AG09309 (cell line): ENCODE measurements around the gene BAIAP3.

Experiments used
- DNase-seq: peaks from one replicate; pipeline ENCODE4 v3.0.0-alpha.2; 2010; ENCODE audit warnings: low read depth
- H3K4me3 ChIP-seq: 2 replicates; pipeline ENCODE4 v1.5.1; 2011; ENCODE audit warnings: mild to moderate bottlenecking, low read depth, low read length, moderate library complexity; ENCODE audit not compliant: control insufficient read depth
- CTCF ChIP-seq: IDR thresholded peaks from 2 replicates; pipeline ENCODE4 v1.5.1; 2011; ENCODE audit warnings: mild to moderate bottlenecking, low read depth, low read length, inconsistent platforms; ENCODE audit not compliant: insufficient read depth, control insufficient read depth; ENCODE audit errors: missing control alignments

BAIAP3 gene

DNA sequence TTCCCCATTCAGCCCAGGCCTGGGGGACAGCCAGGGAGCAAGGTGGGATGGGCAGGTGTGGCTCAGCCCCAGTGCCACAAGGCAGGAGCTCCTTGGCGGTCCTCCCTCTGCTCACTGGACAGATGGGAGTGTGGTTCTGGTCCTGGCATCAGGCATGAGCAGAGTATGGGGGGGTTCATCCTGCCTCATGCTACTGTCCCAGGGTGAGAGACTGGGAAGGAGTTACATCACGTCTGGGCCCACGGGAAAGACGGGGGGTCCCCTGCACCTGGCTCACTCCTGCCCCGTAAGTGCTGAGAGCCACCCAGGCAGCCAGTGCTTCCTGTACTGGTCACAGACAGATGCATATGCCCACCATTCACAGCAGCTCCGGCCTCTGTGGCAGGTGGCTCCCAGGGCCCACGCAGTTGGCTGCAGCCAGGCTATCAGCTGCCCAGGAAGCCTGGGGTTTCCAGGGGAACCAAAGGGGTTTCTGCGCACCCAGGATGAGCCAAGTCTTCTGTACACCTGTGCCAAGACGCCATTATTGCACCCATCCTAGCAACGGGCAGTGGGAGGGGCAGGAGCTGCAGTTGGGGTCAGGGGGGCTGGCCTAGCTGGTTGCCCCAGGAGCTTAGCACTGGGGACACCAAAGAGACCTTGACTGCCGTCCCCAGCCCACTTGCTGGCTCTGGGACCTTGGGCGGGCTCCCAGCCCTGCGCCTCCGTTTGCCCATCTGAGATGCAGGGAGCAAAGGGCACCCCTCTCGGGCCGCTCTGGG, 1.9 kb downstream of the BAIAP3 start:
- TF ChIP-seq CTCF = no peak

DNA sequence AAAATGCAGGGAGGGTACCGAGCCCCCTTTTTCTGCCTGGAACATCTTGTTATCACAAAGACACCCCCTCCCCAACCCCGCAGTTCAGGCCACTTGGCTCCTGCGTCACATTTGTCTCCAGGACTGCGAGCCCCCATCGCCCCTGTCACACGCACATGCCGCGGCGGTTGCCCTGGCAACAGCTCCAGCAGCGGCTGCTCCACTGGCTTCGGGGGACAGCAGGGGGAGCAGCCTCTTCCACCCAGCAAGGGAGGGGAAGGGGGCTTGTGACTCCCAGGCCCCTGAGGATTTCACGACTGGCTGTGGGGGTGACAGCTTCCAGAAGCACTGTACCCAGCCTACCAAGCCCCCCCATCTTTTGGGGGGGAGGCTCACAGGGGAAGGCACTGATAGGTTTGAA, 2.6 kb downstream of the BAIAP3 start:
- no peak for TF ChIP-seq CTCF
- DNase-seq = no peak
- no peak overlapping the region for H3K4me3 ChIP-seq

More for the DNA sequence above, 1.9 kb downstream of the BAIAP3 start:
- DNase-seq = no peak
- no peak overlapping the region for H3K4me3 ChIP-seq

- no peak for TF ChIP-seq CTCF
- H3K4me3 ChIP-seq = no peak overlapping the region
- no peak for DNase-seq
Observed at GRCh38 chr16:1336619-1337018, 3.2 kb downstream of the BAIAP3 start.

DNA sequence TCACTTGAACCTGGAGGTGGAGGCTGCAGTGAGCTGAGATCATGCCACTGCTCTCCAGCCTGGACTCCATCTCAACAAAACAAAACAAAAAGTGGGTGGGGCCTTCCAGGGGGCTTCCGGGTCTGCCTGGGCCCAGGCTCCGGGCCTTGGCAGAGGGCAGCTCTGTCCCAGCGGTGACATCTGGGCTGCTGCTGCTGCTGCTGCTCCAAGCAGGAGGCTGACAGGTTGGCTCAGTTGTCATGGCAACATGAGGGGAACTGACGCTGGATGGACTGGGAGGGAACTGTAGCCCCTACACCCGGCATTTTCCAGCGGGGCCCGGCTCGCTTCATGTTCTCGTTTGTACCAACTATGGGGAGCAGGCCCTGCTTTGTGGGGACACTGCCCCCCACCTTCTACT, 4.0 kb downstream of the BAIAP3 start:
- no peak for DNase-seq
- no peak for TF ChIP-seq CTCF
- no peak overlapping the region for H3K4me3 ChIP-seq

GRCh38 chr16:1338119-1338730, 4.8 kb downstream of the BAIAP3 start:
- no peak for DNase-seq
- H3K4me3 ChIP-seq = no peak overlapping the region
- no peak for TF ChIP-seq CTCF

- H3K4me3 ChIP-seq = no peak overlapping the region
- TF ChIP-seq CTCF = no peak
- no peak for DNase-seq
Observed at GRCh38 chr16:1338855-1339675, 5.6 kb downstream of the BAIAP3 start.
